ENCODE measurements around the gene ROR1.

The ROR1 gene

DNA sequence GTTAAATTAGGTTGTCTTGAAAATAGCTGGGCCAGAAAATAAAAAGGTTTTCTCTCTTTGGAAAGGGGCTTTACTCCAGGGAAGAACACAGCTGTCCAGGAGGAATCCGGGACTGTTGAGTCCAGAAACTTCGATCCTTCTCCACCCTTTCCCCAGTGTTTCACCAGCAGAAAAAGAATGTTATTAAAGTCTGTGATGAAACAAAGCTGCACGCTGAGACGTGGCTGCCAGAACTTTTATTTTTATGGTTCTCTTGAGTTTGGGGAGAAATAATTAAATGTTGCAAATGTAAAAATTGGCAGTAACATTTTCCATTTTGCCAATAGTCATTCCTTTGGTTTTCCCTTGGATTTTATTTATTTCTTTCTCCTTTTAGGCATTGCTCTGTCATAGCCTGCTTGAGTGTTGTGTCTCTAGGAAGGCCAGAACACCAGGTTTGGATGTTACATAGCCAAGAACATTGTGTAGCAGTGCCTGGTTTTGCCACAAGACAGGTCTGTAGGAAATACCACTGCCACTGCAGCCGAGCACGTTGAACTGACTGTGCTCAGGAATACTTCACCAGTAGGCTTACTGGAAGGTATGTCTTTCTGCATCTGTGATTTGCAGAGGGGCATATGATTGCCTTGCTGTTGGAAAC is 87.4 kb downstream of the ROR1 start:
- DNase-seq, result no peak

DNA sequence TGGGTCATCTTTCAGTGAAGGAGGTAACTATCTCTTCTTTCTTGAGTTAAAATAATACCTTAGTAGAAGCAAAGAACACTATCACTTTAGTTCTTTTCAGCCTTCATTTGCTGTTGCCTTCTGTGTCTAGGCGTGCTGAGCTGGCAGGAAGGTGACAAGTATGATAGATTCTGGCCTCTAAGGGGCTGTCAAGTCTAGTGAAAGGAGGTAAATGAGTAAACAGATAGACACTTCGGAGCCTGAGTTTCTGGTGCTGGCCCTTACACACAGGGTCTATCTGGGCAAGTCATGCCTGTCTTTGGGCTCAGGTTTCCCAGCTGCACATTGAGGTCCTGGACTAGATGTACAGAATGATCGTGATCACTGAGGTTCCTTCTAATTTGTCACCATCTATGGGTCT is 89.3 kb downstream of the ROR1 start:
- DNase-seq, result no peak

- no peak for DNase-seq
Observed at GRCh38 chr1:63864224-63864641, 90.4 kb downstream of the ROR1 start.

- DNase-seq, result no peak
Observed at GRCh38 chr1:63865561-63865960, 91.7 kb downstream of the ROR1 start.

DNA sequence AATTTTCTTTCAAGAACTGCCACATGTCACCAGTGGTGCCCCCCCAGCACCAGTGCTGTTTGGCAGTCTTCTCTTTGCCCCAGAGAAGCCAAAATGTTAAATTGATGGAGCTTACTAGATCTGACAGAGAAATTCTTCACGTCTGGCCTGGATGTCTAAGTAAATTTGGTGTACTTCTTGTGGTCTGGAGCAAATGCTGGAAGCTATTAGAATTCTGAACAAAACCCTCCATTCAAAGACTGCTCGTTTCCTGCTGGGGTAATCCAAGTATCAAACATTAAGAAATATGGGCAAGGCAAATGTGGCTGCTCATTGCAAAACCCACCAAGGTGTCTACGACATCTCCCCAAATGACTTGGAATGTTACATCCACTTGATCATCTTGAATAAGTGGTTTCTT is 92.3 kb downstream of the ROR1 start:
- no peak for DNase-seq

GRCh38 chr1:63867429-63868176 is 93.8 kb downstream of the ROR1 start:
- no peak for DNase-seq

GRCh38 chr1:63868268-63868781 is 94.5 kb downstream of the ROR1 start:
- DNase-seq, result no peak

- DNase-seq, result no peak
Observed at GRCh38 chr1:63870152-63870551, 96.3 kb downstream of the ROR1 start.

DNA sequence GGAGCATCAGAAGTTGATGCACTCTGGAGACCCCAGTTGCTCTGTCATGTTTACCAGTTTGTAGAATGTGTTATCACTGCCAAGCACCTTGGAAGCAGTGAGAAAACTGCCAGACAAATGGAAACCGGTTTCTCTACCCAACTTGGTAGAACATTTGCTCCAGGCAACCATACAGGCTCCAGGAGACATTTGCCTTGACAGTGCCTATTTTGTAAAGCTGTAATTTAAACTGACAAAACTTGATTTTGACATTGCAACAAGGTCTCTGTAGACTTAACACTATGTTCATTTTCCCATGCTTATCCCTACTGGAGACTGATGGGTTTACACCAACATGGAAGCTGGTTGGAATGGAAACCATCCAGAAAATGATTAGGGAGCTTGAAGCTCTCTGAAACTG is 97.6 kb downstream of the ROR1 start:
- no peak for DNase-seq

DNA sequence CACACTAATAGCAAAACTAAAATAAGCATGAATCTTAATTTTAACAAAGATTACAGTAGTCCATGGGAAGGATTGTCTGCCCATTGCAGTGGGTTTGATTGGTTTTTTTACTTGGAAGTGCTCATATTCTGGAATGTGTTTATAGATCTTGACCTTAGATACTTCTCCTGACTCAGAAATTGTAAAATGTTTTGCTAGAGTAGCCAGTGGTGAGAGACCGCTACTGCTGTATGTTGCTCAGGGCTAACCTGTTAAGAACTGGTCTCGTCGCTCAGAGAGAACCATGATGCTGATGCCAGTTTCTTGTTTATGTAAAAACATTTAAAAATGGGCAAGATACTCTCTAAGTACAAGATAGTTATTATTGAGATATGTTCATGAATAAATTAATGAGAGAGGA is 99.9 kb downstream of the ROR1 start:
- no peak for DNase-seq

DNA sequence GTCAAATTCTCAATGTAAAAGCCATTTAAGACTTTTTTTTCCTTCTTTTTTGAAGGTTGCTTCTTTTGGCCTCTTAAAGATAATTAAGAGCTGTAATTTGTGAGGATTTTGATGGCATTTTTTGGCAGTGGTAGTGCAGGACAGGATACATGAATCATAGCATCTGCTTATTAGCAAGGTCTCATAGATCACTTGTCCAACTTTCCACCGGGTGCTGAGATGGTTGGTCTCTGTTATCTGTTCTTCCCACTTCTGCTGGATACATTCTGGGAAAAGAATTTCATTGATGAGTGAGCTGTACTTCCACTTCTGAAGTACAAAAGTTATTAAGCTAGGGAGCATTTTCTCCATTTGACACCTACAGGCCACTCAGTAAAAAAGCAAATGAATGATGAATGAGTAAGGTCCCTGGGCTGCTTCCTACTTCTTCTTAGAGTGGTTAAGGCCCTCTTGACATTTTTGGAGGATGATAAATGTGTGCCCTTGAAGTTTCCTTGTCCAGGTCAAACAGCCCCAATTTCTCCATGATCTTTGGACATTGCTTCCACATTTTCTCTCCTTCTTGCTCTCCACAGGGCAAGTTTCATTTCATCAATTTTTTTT is 100.6 kb downstream of the ROR1 start:
- DNase-seq, result no peak

DNA sequence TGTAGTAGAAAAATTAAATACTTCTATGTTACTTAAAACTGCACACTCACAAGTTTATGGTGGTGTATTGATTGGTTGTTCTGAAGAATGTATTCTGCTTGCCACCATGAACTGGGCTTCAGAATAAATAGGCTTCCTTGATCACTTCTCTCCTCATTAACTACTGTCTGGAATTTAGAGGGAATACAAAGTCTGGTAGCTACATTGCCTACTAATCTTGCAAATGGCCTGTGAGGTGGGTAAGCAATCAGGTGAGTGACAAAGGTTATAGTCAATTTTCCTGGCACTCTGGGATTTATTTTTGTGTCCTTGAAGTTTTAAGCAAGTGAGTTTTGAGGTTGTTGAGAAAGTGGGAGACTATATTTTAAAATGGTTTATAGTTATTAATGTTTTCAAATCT is 101.8 kb downstream of the ROR1 start:
- no peak for DNase-seq

DNA sequence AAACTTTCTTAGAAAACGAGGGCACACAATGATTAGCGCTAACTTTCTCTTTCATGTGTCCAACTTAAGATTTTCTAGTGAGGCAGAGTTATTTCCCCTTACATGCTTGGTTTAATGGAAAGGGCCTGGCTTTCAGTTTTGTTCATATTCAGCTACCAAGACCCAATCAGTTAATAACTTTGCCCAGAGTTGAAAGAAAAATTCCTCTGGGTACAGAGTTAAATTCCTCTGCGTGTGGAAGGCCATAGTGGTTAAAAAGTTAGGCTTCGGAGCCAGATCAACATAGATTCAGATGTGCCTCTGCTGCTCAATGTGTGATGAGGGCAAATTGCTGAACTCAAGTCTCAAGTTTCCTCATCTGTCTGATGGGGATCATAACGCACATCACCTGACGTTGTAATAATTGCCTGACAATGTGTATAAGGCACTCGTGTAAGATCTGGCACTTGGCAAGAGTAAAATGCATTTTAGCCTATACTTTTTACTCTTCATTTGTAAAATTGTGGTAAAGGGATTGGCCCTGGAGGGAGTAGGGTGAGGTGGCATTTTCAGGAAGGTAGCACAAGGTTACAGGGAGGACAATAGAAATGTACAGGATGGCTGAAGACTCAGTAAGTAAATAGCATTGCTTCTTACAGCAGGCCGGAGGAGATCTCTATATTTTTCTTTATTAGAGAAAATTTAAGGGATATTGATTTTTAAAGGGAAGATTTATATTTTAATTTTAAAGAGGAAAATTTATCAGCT is 103.4 kb downstream of the ROR1 start:
- no peak for DNase-seq

DNA sequence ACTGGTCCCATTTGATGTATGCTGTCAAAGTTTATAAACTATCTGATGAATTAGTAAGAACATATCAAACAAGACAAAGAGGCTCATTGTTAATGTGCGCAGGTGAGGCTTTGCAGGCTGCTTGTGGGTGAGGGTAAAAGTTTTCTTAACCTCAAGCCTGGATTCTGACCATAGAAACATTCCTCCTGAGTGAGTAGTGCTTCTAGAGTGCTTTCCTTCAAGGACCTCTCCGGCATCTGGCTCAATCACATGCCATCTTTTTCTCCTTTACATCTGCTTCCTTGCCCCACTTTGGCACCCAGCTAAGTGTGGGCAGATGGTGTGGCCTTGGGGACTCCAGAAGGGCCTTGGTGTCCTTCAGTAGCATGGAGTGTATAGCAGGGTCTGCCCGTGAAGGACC is 104.0 kb downstream of the ROR1 start:
- DNase-seq, result no peak

GRCh38 chr1:63878932-63879331 is 105.1 kb downstream of the ROR1 start:
- DNase-seq, result no peak

- no peak for DNase-seq
Observed at GRCh38 chr1:63880958-63881576, 107.2 kb downstream of the ROR1 start.

DNA sequence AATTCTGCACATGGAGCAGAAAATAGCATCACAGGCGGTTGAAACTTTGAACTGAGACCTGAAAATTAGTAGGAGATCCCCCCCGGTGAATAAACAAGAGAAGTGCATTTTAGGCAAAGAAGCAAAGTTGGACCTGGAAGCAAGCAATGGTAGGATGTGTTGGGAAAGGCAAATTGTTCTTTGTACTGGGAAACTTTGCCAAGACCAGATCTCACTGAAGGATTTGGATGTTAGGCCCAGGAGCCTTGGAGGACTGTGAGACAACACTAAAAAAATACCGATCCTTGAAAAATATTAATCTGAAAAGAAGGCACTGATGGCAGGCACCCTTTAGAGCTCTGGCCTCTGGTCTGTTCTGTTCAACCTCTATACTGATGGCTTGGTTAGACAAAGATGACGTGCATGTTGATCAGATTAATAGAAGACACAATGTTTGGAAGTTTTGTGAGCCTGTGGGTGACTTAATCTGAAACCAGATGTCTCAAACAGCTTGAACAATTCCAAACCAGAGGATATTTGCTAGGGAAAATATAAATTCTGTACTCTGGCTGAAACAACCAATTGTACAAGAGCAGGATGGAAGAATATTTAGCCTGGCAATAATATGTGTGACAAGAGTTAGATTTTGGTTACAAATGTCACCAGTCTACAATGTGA is 108.4 kb downstream of the ROR1 start:
- no peak for DNase-seq

GRCh38 chr1:63883494-63884235 is 109.8 kb downstream of the ROR1 start:
- DNase-seq, result no peak

GRCh38 chr1:63884486-63884885 is 110.7 kb downstream of the ROR1 start:
- DNase-seq, result no peak

GRCh38 chr1:63885899-63886298 is 112.1 kb downstream of the ROR1 start:
- DNase-seq, result no peak

GRCh38 chr1:63886340-63886739 is 112.5 kb downstream of the ROR1 start:
- no peak for DNase-seq

GRCh38 chr1:63887809-63888208 is 114.0 kb downstream of the ROR1 start:
- no peak for DNase-seq
